Kidney epithelial cell (primary cell): ENCODE data around the gene CHD3. TPM values are rescaled to one million over a fixed set of nuclear protein-coding genes. Genes with fewer than 3 reads are reported as not detected.
"Not testable (repeated sequence)": the region's sequence is repeated elsewhere in the genome, so short reads cannot be mapped to it uniquely, and the experiment has no call there.

Source experiments
- DNase-seq: peaks from one replicate; pipeline ENCODE4 v3.0.0-alpha.2; 2010; ENCODE audit warnings: low read depth
- H3K27me3 ChIP-seq: 2 replicates; pipeline ENCODE4 v1.6.0; 2011; ENCODE audit warnings: low read length; ENCODE audit not compliant: control insufficient read depth, insufficient read depth
- H3K36me3 ChIP-seq: 2 replicates; pipeline ENCODE4 v1.5.1; 2011; ENCODE audit warnings: low read length; ENCODE audit not compliant: control insufficient read depth, insufficient read depth
- H3K4me3 ChIP-seq: 2 replicates; pipeline ENCODE4 v1.5.1; 2011; ENCODE audit warnings: low read depth, mild to moderate bottlenecking, control low read depth, low read length
- CTCF ChIP-seq: IDR thresholded peaks from 2 replicates; pipeline ENCODE4 v1.5.1; 2011; ENCODE audit warnings: mild to moderate bottlenecking, moderate library complexity, low read length, control low read depth, inconsistent platforms; ENCODE audit not compliant: insufficient read depth, poor library complexity, severe bottlenecking
- total RNA-seq: library from RNA; depleted of rRNA; stranded (reverse); fragments of >200 nt; gene quantifications from 2 replicates; pipeline ENCODE4 v1.2.3, GENCODE V29; 2015

Gene CHD3
- total RNA-seq, 1 donor from 2014 or later, result 42.4 TPM

GRCh38 chr17:7859028-7859427 is 29.6 kb upstream of the CHD3 start:
- H3K27me3 ChIP-seq, result no peaks in the 10 kb centered on the region
- H3K36me3 ChIP-seq, result no peaks in the 10 kb centered on the region
- peak overlapping the region; percentile 66 for H3K4me3 ChIP-seq
- DNase-seq, result no peak
- TF ChIP-seq CTCF, result no peak

- peak; percentile 73 for TF ChIP-seq CTCF
- Histone ChIP-seq H3K27me3 (no peaks in the 10 kb centered on the region), H3K4me3 (no peak overlapping the region), H3K36me3 (no peaks in the 10 kb centered on the region)
- DNase-seq, result no peak
These were observed 25.7 kb upstream of the CHD3 start for GRCh38 chr17:7862692-7863437.

- H3K27me3 ChIP-seq, H3K36me3 ChIP-seq, H3K4me3 ChIP-seq, DNase-seq: not testable (repeated sequence)
These were observed 24.2 kb upstream of the CHD3 start for GRCh38 chr17:7864384-7864783.

GRCh38 chr17:7864995-7865650 is 23.5 kb upstream of the CHD3 start:
- H3K4me3 ChIP-seq, result no peak overlapping the region
- no peaks in the 10 kb centered on the region for H3K27me3 ChIP-seq
- DNase-seq, result no peak

GRCh38 chr17:7867881-7868329 is 20.7 kb upstream of the CHD3 start:
- Histone ChIP-seq H3K36me3 (no peaks in the 10 kb centered on the region), H3K27me3 (no peaks in the 10 kb centered on the region), H3K4me3 (no peak overlapping the region)
- no peak for DNase-seq
- no peak for TF ChIP-seq CTCF

More at GRCh38 chr17:7864995-7865650, 23.5 kb upstream of the CHD3 start:
- no peaks in the 10 kb centered on the region for H3K36me3 ChIP-seq
- TF ChIP-seq CTCF, result no peak

GRCh38 chr17:7873051-7873450 is 15.5 kb upstream of the CHD3 start:
- H3K27me3 ChIP-seq, result no peaks in the 10 kb centered on the region
- no peak for TF ChIP-seq CTCF
- no peak for DNase-seq
- no peak overlapping the region for H3K4me3 ChIP-seq
- peaks cover 1% of the 10 kb centered on the region for H3K36me3 ChIP-seq
